HL-60/S4 treated with retinoic acid at 250 ng/mL for 4 days and 3 days (cell line): ENCODE measurements around the gene CFAP20.
"Not testable (repeated sequence)": the region's sequence is repeated elsewhere in the genome, so short reads cannot be mapped to it uniquely, and the experiment has no call there.

Experiments used
- in situ Hi-C: fragments of 300-500 bp; cut with MboI; formaldehyde crosslinking; loops from 2 replicates; pipeline ENCODE4 v1.7.0; 2022; ENCODE audit warnings: low sequenced_read_pairs

The CFAP20 gene

DNA sequence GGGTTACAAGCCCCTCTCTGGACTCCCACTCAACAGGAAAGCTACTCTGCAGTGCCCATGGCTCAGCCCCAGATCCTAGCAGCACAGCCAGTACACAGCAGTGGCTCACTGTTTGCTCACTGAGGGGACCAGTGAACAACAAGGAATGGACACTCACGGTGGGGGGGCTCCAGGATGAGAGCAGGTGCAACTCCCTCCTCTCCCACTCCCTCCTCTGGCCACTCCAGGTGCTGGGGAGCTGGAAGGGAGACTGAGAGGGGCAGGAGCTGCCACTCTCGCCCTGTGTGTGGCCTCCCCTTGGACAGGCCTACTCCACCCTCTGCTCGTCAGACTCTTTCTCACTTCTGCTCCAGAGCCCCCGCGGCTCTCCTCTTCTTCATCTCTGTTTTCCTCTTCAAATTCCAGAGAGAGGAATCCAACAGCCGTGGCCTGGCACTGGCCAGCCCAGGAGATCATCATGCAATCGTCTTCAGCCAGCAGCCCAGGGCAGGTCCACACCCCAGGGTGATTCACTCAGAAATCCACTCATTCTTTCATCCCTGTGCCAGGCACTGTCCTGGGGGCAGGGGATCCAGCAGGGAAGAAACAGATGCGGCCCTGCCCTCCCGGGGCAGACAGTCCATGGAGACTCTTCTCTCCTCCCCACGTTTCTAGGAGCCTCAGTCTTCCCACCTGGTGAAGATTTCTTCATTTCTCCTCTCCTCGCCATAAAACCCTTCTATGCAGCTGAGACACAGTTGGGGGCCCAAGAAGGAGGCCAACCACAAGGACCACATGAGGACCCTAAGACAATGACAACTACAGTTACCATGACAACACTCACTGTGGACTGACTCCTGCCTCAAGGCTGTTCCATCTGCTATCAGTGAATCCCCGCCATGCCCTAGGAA, 30.7 kb downstream of the CFAP20 start:
- in situ Hi-C loops, result no loop called here

GRCh38 chr16:58096249-58096648, 32.9 kb downstream of the CFAP20 start:
- in situ Hi-C loops, result no loop called here

DNA sequence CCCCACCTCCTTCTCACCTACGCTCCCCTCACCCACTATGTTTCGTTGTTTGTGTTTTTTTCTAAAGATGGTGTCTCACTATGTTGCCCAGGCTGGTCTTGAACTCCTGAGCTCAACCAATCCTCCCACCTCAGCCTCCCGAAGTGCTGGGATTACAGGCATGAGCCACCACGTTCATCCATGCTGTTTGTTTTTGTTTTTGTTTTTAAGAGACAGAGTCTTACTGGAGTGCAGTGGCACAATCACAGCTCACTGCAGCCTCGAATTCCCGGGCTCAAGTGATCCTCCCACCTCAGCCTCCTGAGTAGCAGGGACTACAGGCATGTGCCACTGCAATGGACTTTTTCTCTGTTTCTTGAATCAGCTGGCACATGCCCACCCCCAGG, 33.6 kb downstream of the CFAP20 start:
- in situ Hi-C loops, result not testable (repeated sequence)

GRCh38 chr16:58094791-58095574, 34.2 kb downstream of the CFAP20 start:
- in situ Hi-C loops, result no loop called here

GRCh38 chr16:58094026-58094425, 35.2 kb downstream of the CFAP20 start:
- in situ Hi-C loops, result no loop called here

- in situ Hi-C loops, result not testable (repeated sequence)
Observed at GRCh38 chr16:58090396-58090795, 38.8 kb downstream of the CFAP20 start.

DNA sequence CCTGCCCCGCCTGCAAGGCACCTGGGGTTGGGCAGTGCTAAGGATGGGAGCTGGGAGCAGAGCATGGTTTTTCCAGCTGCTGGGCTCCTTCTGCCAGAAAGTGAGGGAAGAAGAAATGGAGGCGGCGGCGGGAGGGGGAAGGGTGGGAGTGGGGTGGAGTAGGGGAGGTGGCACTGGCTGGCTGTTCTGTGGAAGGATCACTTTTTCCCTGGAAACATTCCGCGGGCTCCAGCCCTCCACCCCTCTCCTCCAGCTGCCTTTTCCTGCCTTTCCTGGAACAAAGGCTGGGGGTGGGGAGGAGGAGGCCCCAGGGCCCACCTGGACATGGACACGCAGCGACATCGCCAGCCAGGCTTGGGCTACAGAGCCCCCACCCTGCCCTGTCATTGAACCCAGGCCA, 41.1 kb downstream of the CFAP20 start:
- in situ Hi-C loops, result no loop called here

- in situ Hi-C loops, result no loop called here
Observed at GRCh38 chr16:58087209-58087913, 41.8 kb downstream of the CFAP20 start.

- in situ Hi-C loops, result no loop called here
Observed at GRCh38 chr16:58086381-58087208, 42.6 kb downstream of the CFAP20 start.

GRCh38 chr16:58085584-58086251, 43.5 kb downstream of the CFAP20 start:
- in situ Hi-C loops, result no loop called here

- in situ Hi-C loops, result no loop called here
Observed at GRCh38 chr16:58085171-58085570, 44.0 kb downstream of the CFAP20 start.

- in situ Hi-C loops, result no loop called here
Observed at GRCh38 chr16:58084635-58085034, 44.5 kb downstream of the CFAP20 start.

DNA sequence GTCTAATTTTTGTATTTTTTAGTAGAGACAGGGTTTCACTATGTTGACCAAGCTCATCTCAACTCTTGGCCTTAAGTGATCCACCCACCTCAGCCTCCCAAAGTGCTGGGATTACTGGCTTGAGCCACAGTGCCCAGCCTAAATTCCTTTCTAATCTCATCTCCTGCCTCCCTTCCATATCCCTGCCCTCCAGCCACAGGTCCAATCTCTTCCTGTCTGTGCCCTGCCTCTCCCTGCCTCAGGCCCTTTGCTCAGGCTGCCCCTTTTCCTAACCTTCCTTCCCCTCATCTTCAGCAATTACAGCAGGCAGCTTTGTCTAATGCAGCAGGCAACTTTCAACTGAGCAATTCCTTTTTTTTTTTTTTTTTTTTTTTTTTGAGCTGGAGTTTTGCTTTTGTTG, 46.8 kb downstream of the CFAP20 start:
- in situ Hi-C loops, result no loop called here

GRCh38 chr16:58080657-58081056, 48.5 kb downstream of the CFAP20 start:
- in situ Hi-C loops, result not testable (repeated sequence)

DNA sequence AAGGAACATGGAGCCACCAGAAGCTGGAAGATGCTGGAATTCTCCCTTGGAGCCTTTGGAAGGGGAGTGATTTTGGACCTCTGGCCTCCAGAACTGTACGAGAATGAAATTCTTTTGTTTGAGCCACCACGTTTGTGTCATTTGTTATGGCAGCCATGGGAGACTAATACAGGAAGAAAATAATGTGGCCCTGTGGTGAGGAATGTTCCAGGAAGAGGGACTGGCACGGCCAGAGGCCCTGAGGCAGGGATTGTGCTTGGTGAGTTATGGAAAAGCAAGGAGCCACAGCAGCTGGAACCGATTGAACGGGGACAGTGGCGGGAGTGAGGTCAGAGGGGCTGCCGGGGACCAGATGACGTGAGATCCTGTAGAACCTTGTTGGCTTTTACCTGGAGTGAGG, 51.4 kb downstream of the CFAP20 start:
- in situ Hi-C loops, result no loop called here

DNA sequence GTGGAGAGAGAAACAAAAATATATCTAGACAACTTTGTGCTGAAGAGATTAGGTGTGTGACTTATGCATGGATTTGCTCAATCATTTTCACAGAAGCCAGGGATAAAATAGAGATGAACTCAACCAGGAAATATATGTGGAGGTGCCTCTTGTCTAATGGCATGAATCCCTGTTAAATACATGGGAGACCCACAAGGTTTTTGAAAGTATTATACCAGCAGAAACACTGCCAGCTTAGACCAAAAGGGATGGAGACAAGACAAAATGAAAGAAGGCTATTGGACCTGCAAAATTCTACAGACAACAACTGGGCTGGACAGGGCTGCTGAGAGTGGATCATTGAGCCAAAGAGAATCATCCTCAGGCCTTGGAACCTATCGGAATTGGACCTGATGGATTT, 52.7 kb downstream of the CFAP20 start:
- in situ Hi-C loops, result no loop called here

GRCh38 chr16:58074657-58075056, 54.5 kb downstream of the CFAP20 start:
- in situ Hi-C loops, result no loop called here

GRCh38 chr16:58073086-58073485, 56.1 kb downstream of the CFAP20 start:
- in situ Hi-C loops, result not testable (repeated sequence)

DNA sequence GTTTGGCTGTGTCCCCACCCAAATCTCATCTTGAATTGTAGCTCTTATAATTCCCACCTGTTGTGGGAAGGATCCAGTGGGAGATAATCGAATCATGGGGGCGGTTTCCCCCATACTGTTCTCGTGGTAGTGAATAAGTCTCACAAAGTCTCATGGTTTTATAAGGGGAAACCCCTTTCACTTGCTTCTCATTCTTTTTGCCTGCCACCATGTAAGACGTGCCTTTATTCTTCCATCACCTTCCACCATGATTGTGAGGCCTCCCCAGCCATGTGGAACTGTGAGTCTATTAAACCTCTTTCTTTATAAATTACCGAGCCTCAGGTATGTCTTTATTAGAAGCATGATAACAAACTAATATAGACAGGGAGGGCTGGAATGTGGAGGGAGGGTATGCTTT, 57.0 kb downstream of the CFAP20 start:
- in situ Hi-C loops, result not testable (repeated sequence)

GRCh38 chr16:58070585-58070984, 58.6 kb downstream of the CFAP20 start:
- in situ Hi-C loops, result no loop called here
